GM19035 (cell line): Measurements from ENCODE around the gene MSI2.

Source experiments
- ATAC-seq: cut with Tn5 transposase; IDR thresholded peaks from one replicate; pipeline ENCODE4 v1.9.1; 2021; ENCODE audit not compliant: unreplicated experiment

MSI2 gene

DNA sequence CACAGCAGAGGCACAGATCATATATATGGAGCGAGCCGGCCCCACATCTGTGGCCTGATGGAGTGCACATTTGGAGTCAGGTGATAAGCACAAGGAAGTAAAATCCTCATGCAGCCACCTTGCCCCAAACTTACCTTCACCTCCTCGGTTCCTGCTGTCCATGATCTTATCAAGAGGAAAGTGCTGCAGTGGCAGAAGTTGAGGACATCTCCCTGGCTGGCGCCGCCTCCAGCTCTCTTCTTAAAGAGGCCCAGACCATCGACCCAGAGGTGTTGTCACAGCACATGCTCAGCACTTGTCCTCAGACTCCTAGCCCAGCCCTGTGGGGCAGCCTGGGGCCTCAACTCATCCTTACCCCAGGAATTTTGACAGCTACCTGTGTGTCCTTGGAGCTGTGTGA lies 276.2 kb downstream of the MSI2 start:
- ATAC-seq: no peak

DNA sequence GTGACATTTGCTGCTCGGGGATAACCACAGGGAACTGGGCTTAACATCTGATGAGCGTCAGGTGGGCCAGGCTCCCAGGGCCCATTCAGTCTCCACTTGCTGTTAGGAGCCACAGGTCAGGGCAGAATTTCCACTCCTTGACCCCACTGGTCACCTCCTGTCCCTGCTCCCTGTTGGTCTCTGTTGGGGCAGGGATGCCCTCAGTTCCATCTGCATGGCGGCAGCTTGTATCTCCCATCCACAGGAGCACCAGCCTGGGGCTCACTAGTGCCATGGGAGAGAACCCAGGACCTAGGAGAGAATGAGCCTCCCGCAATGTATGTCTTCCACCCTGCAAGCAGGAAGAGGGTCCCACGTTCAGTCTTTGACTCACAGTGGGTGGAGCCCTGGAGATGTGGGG lies 276.6 kb downstream of the MSI2 start:
- ATAC-seq: no peak

GRCh38 chr17:57533684-57534305 lies 277.5 kb downstream of the MSI2 start:
- no peak for ATAC-seq

DNA sequence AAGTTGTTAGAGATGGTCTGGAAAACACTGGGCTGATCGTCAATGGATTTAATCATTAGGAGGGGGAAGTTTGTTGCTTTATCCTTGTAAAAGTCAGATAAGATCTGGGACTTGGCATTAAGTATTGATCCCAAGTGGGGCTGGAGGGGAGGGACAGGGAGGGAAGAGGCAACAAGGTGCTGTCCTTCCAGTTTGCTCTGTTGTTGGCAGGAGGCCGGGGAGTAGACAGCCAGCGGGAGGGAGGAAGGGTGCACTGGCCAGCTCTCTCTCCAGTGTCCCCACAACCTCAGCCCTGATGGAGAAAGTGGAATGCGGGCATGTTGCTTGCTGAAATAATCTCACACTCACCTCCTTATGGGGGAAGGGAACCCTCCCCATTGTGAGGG lies 278.5 kb downstream of the MSI2 start:
- ATAC-seq: no peak

GRCh38 chr17:57535249-57535966 lies 279.1 kb downstream of the MSI2 start:
- ATAC-seq: no peak

- ATAC-seq: no peak
These were observed 280.0 kb downstream of the MSI2 start for GRCh38 chr17:57536289-57536688.

DNA sequence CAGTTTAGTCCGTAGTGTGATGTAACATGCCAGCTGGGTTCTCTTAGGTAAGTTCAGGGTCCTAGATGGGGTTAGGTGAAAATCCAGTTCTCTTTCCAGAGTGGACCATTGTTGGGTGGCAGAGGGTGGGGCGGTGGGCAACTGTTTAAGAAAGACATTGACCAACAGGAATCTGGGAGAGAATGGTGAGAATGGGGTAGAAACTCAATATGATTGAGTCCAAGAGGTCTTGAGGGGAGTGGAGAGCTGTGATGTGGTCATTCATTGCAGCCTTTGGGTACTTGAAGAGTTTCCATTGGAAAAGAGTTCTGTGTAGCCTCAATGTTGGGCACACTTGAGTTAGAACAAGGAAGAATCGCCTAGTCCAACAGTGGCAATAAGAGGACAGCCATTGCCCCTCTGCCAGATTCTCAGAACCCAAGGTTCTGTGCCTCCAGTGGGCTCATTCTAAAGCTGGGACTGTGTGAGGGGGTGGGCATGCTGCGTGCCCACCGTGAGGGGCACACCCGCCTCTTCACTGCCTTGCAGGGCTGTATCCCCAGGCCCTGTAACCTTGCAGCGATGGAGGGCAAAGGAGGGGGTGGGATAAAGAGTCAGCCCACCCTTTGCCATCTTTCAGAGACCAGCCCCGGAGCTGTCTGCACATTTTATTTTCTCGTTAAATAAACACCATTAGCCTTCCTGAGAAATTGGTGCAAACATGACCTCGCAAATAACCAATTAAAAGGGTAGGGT lies 280.6 kb downstream of the MSI2 start:
- ATAC-seq: no peak

DNA sequence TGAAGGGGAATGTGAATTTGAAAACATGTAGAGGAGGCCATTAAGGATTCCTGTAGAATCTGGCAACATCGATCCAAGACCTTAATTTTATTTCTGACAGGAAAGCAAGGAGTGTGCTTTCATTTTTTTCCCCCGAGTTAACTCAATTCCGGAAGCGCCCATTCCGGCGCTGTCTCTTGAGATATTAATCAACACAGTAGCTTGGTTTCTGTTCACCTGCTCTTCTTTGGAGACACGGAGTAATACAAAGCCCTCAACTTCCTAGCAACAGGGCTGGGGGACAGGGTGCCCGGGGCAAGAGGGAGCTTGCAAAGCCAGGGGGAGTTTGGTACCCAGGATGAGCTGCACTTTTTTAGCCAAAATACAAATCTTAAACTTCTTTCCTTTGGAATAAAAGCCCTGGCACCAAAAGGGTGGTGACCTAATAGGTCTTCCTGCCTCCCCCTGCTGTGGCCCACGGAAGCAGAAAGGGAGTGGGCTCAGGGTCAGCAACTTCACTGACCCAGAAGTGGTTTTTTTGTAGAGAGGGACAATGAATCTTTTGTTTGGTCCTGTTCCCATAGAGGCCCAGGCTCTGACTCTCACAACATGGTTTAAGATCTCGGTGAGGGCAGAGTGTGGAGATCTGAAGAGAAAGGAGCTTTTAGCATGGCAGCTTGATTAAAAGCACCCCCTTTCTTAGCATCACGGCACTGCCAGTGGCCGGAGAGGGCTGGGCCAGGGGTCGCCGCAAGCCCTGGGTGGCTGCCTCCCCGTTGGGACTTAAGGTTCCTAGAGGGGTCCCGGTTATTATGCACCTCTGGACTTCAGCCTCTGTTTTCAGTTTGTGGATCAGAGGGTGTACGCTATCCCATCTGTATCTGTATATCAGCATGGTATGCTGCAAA lies 281.4 kb downstream of the MSI2 start:
- ATAC-seq: no peak

- ATAC-seq: no peak
These were observed 282.6 kb downstream of the MSI2 start for GRCh38 chr17:57538736-57539456.

DNA sequence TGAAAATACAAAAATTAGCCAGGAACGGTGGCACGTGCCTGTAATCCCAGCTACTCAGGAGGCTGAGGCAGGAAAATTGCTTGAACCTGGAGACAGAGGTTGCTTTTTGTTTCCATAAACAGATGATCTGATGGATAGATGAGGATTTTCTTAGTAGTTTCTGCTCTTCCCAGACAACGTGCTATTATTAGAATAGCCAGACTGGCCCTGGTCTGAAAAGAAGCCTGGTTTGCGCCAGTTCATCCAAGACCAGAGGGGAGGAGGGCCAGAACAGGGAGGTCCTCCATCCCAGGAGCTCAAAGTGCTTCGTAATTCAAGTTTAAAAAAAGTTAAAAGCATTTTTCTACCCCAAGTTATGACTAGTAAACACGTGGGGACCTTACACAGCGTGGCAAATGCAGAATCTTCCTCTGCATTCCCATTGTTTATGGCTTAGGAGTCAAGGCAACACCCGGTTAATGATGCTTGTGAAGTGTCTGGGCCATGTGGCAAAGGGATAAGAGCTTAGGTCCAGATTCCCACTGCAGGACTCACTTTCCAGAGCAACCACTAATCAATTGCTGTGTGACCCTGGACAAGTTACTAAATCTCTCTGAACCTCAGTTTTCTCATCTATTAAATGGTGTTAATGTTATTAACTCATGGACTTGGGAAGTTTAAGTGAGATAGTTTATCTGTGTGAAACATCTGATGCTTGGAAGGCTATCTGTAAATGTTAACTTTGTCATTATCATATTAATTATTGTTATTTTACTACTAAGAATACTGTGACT lies 283.4 kb downstream of the MSI2 start:
- ATAC-seq: no peak

GRCh38 chr17:57540596-57540995 lies 284.3 kb downstream of the MSI2 start:
- no peak for ATAC-seq

DNA sequence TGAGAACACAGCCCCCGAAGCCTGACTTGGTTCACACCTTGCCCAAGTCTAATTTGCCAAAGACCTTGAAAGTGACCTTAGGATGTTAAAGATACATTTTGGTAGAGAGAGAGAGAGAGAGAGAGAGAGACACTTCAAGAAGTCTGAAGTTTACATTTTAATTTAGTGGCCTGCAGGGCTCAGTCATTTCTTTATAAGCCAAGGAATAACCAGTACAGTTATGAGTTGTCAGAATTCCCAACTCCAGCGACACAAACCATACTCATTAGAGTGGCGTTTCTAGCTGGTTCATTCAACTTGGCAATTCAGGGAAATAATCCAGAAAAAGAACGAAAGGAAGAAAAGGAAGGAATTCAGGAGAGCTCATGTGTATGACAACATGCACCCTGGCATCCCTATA lies 284.7 kb downstream of the MSI2 start:
- no peak for ATAC-seq

- ATAC-seq: no peak
These were observed 285.4 kb downstream of the MSI2 start for GRCh38 chr17:57541472-57542394.

DNA sequence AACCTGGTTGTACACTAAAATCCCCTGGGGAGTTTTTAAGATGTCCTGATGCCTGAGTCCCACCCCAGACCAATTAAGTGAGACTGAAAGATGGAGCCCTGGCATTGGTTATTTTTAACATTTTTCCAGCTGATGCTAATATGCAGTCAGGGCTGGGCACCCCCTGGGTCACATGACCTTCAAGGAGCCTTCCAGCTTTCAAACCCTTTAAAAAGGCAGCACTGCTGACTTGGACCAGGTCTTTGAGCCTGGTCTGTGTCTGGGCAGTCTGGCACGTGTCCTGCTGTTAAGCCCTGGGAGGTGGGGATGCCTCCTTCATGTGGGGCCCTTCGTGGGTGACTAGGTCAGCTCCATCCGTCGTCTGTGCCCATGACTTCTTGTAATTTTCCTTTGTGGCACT lies 286.2 kb downstream of the MSI2 start:
- ATAC-seq: no peak

DNA sequence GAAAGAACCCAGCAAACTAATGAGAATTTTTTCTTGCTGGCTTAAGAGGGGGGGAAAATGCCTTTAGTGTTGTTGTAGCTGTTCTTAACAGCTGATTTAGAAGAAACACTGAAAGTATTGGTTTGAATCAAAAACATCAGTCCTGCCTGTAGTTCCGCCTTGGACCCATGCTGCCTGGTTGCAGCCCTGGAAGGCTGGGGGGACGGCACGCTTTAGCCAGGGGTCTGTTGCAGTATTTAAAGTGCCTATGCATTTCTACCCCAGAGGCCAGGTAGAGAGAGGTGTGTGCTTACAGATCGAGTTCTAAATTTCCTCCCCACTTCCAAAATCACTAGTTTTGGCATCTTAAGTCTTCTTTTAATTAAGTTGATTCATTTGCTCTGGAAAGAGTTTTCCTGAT lies 286.9 kb downstream of the MSI2 start:
- no peak for ATAC-seq

DNA sequence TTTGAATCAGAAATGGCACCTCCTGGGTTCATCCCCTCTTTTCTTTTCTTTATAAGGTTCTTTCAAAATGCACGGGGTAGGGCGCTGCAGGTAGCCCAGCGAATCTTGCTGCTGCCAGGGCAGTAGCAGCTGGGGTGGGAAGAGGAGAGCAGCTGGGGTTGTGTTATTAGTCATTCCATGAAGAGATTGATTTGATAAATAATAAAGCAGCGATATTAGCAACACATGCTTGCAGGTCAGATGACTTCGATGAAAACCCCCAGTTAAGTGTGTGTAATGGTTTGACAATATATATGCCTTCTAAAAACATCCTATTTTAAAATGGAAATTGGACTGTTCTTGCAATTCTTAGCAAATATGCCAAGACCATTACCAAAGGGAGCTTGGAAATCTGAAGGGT lies 288.1 kb downstream of the MSI2 start:
- no peak for ATAC-seq

DNA sequence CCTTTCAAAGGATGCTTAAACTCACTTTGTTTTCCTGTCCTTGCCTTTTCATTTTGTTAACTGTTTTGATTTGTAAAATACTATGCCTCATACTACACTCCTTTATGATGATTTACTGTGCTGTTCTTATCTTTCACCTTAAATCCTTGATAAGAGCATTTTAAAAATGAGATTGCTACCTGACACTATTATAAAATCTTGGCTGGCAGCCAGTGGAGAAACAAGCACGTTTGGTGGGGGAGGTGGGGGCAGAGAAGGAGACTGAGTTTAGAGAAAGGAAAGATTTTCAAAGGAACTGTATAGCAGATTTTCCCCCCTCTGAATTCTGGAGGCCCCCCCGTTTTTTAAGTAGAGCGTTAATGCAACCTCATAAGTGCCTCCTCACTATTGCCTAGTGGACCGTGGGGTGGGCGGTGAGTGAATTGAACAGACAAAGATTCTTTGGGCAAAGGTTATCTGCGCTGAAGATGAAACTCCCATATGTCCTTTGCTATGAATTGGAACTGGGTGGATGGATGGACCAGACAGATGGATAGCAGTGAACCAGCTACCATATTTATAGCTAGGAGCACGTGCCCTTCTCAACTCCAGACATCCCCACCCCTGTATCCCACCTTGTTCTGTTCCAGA lies 288.6 kb downstream of the MSI2 start:
- no peak for ATAC-seq

GRCh38 chr17:57545731-57546342 lies 289.5 kb downstream of the MSI2 start:
- ATAC-seq: no peak
